Effector CD4-positive, alpha-beta T cell (primary cell): Measurements from ENCODE around the gene ZNF428.
"Not testable (repeated sequence)": the region's sequence is repeated elsewhere in the genome, so short reads cannot be mapped to it uniquely, and the experiment has no call there.

Experiments used
- DNase-seq: peaks from one replicate; pipeline ENCODE4 v3.0.0-alpha.2; 2020
- total RNA-seq: gene quantifications from one replicate; lab custom pipeline; 2026; lab: John Stamatoyannopoulos, UW

ZNF428 gene, protein sequence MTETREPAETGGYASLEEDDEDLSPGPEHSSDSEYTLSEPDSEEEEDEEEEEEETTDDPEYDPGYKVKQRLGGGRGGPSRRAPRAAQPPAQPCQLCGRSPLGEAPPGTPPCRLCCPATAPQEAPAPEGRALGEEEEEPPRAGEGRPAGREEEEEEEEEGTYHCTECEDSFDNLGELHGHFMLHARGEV
- 17.6 reads per million, percentile 44 among the genes with 10 or more reads in this experiment for total RNA-seq

DNA sequence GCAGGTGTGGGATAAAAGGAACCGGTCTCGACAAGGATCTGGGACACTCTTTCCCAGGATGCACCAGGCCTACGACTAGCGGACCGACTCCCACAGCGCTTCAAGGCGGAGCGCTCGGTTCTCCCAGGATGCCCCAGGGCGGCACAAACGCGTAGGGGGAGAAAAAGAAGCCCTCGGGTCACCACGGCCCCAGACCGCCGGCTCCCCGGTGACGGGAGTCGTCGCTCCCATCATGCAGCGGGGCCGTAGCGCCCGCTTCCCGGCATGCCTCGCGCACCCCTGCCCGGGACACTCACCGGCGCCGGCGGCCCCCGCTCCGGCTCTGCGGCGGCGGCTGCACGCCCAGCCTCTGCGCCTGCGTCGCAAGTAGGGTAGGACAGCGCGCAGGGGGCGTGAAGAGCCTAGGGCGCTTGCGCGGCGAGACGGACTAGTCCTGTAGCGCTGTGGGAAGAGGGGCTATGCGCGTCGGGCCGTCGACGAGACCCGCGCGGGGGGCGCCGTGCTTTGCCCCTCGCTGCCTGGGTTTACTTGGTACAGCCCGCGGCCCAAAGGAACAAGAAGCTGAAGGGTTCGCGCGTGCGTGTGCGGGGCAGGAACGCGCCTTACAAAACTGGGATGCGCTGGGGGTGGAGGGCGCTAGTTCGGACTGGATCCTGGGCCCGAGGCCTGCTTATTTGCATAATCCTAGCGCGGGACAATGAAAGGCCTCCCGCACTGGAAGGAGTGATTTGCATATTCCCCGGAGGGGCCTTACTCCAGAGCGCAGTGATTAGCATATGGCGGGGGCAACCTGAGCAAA lies at the start of gene ZNF428:
Gene ZNF428 (minus strand): TSS at position 368 of the 799 bp plus-strand sequence. CDS start 5,325 bp downstream, outside the sequence.
- peak; percentile 78 for DNase-seq

DNA sequence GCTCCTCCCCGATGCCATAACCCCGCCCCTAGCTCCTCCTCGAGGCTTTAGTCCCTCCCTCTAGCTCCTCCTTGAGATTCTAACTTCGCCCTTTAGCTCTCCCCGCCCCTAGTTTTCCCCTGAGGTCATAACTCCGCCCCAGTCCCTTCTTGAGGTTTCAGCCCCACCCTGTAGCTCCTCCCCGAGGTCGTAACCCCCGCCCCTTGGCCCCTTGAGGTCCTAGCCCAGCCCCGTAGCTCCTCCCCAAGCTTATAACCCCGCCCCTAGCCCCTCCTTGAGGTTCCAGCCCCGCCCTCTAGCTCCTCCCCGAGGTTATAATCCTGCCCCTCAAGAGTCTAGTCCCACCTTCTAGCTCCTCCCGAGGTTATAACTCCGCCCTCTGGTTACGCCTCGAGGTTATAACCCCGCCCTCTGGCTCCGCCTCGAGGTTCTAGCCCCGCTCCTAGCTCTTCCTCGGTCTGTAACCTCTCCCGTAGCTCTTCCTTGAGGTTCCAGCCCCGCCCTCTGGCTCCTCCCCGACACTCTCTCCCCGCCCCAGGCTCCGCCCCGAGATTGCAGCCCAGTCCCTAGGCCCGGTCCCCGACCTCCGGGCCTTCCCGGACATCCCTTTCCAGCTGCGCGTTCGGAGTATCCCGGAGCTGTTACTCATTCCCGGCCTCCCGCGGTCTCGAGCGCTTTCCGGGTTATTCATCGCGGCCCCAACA lies 49.1 kb upstream of the ZNF428 start:
- peak; percentile 92 for DNase-seq

DNA sequence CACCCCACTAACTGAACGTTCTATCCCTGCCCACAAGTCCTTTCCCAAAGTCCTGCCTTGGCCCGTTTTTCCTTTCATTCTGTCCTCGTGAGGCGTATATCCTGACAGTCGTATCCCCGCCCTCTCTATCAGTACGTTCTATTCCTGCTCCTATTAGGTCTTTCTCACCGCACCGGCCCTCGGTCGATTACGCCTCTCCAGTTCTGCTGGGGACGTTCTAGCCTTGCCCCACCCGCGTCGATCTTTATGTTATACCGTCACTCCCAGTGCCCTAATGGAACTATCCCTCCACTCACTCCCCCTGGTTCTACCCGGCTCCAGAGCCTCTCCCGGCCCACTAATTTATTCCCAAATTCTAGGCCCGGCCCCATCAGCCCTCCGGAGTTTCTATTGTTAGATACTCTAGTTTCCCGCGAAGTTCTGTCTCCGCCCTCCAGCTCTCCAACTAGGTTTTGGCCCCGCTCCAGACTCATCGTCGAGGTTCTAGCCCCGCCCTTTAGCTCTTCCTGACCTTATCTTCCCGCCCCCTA lies 48.5 kb upstream of the ZNF428 start:
- DNase-seq, result no peak

DNA sequence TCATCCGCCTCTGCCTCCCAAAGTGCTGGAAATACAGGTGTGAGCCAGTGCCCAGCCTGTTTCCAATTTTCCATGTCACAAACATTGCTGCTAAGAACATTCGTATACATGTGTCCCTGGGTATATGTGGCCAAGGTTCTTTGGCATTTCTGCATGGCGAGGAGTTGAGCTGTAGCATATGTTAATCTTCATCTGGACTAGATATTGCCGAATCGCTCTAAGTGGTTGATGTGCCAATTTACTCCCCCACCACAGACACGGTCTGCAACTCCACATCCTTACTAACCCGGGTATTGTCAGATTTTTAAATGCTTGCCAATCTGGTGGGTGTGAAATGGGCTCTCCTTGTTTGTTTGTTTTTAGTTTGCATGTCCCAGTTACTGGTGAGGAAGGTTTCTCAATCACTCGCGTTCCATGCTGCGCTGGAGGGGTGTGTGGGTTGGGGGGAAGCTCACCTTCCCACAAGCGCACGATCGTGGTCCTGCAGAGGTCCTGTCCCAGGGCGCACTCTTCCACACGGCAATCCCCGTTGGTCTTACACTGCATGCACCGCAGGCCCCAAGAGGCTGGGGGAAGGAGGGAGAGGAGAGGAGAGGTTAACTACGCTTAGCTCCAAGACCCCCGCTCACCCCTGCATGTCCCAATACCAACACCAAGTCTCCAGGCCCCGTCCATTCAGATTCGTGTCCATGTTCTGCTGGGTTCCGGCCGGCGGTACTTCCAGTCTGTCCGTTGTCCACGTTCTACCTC lies 47.9 kb upstream of the ZNF428 start:
- no peak for DNase-seq

DNA sequence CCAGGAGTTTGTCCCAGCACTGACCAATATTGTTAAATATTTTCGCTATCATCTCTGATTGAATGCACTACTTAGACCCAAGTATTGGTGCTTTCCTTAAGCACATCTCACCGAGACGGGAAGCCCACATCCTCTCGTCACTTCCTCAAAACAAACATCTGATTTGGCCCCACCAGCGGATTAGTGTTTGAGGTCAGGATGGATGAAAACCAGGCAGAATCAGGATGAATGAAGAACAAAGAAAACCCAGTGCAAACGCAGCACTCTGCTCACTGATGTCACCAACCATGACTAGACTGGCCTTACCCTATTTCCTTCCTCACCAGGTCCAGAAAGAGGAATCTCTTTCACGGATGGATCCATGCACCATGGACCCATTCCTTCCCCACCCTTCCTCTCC lies 44.6 kb upstream of the ZNF428 start:
- peak; percentile 32 for DNase-seq

DNA sequence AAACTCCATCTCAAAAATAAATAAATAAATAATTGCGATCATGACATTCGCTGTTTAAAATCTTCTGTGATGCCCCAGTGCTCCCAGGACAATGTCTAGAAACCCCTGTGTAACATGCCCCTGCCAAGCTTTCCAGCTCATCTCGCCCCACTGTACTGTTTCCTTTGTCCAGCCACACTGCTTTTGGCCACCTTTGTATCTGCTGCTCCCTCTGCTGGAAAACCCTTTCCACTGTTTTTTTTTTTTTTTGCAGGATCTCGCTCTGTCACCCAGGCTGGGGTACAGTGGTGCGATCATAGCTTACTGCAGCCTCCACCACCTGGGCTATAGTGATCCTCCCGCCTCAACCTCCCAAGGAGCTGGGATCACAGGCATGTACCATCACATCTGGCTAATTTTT lies 43.1 kb upstream of the ZNF428 start:
- no peak for DNase-seq

DNA sequence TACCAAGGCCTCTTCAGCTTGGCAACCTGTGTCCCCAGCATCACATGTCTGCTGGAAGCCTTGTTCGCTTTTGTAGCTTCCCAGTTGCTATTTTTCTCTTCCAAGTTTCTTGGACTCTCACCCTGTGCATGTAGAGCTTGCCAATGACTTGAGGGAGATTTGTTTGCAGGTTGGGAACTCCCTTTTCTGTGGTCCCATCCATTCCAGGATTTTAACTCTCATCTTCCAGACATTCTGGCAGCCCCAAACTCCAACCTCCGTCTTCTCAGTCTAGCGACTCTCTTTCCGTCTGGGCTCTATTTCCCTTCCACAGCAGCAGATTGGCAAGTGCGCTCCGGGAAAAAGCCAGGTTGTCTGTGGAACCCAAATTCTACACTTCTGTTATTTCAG lies 41.5 kb upstream of the ZNF428 start:
- no peak for DNase-seq

DNA sequence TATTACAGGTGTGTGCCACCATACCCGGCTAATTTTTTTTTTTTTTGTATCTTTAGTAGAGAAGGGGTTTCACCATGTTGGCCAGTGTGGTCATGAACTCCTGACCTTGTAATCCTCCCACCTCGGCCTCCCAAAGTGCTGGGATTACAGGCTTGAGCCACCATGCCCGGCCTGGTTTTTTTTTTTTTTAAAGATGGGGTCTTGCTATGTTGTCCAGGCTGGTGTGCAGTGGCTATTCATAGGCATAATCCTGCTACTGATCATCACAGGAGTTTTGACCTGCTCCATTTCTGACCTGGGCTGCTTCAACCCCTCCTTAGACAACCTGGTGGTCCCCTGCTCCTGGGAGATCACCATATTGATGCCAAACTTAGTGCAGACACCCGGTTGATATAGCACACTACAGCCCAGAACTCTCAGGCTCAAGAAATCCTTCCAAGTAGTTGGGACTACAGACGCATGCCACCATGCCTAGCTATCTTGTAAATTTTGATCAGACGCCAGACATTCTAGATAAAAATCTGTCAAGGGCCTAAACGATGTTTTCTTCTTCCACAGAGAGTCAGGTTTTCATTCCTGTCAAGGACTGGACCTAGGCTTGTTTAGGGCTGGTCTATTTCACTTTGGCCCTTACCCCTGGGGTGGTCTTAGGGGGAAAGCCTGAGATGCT lies 41.0 kb upstream of the ZNF428 start:
- DNase-seq, result no peak

DNA sequence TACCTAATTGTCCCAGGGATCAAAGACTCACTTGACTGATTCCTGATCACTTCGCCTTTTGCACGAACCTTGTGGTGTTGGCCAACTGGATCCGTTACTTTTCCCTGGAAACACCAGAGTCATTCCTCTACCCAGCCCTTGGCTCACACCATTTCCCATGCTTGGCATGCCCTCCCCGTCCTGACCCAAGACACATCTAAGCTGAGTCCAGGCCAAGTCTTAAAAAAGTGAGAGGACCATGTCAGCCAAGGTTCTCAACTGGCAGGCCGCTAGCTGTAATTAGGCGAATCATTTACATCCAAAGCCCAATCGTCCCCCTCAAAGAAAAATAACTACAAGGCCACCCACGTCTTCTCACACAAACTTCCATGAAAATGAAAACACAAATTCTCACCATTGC lies 39.1 kb upstream of the ZNF428 start:
- no peak for DNase-seq

DNA sequence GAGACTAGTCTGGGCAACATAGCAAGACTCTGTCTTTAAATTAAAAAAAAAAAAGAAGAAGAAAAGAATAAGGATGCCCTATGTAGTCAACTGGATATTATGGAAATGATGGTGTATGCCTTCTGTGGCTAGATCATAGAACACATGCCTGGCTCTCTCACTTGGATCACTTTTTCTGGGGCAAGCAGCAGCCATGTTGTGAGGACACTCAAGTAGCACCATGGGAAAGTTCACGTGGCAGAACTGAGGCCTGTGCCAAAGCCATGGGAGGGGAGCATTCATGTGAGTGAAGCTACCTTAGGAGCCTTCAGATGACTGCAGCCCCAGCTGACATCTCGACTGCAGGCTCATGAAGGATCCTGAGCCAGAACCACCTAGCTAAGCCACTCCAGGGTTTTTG lies 38.6 kb upstream of the ZNF428 start:
- no peak for DNase-seq

DNA sequence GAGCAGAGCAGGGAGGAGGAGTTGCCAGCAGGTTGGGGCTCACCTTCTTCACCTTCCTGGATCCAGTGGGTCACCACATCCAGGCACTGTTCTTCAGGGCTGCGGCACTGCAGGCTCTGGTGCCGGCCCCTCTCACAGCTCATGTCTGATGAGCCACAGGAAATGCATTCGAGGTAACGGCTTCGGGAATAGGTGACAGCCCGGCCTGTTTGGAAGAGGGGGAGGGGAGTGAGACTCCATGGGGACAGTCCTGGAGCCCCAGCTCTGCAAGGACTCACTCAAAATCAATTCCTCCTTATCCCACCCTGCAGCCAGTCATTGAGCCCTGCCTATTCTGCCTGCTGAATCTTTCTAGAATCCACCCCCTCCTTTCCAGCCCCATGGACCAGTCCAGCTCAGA lies 37.0 kb upstream of the ZNF428 start:
- no peak for DNase-seq

DNA sequence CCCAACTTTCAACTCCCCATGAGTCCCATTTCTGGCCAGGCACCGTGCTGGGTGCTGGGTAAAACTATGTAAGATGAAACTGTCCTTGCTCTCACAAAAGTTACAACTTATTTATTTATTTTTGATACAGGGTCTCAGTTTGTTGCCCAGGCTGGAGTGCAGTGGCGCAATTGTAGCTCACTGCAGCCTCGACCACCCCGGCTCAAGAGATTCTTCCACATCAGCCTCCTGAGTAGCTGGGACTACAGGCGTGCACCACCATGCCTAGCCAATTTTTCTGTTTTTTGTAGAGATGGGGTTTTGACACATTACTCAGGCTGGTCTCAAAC lies 33.1 kb upstream of the ZNF428 start:
- no peak for DNase-seq

DNA sequence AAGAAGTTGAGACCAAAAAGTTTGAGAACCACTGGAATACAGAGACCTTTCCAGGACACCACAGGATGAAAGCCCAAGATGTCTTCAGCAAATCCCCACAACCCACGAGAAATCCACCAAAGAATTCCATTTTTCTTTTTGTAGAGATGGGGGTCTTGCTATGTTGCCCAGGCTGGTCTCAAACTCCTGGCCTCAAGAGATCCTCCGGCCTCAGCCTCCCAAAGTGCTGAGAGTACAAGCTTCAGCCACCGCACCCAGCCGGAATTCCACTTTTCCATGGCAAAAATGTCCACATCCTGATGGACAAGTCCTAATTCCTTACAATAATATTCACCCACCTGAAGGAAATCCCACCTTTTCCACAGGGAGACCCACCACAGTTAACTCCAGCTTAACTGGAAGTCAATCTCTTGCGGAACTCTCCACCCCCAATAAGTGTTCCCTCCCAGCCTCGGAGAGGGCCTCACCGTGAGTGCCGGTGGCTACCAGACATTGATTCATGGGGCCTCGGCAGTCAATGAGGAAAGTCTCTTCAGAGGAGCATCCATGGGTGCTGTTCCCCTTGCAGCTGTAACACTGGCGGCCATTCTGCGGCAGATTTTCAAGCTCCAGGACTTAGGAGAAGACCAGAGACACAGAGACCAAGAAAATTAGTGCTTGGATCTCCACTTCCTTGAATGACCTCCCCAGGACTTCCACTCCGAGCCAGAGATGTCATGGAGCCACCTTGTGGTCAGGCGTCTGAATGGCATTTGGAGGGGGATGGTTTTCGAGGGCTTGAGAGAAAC lies 32.5 kb upstream of the ZNF428 start:
- DNase-seq, result no peak

DNA sequence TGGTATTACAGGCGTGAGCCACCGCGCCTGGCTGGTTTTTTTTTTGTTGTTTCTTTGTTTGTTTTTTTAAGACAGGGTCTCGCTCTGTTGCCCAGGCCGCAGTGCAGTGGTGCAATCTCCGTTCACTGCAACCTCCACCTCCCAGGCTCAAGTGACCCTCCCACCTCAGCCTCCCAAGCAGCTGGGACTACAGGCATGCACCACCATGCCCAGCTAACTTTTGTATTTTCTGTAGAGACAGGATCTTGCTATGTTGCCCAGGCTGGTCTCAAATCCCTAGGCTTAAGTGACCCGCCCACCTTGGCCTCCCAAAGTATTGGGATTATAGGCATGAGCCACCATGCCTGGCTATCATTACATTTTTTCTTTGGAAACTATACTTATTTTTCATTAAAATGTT lies 30.8 kb upstream of the ZNF428 start:
- DNase-seq, result not testable (repeated sequence)

DNA sequence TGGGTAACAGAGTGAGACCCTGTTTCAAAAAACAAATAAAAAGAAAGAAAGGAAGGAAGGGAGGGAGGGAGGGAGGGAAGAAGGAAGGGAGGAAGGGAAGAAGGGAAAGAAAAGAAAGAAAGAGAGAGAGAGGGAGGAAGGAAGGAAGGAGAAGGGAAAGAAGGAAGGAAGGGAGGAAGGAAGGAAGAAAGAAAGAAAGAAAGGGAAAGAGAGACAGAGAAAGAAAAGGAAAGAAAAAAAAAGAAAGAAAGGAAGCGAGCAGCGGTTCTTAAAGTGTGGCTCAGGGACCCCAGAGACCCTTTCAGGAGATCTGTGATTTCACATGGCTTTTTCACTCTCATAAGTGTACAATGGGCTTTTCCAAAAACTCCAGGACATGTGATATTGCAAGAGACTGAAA lies 30.1 kb upstream of the ZNF428 start:
- DNase-seq, result no peak

DNA sequence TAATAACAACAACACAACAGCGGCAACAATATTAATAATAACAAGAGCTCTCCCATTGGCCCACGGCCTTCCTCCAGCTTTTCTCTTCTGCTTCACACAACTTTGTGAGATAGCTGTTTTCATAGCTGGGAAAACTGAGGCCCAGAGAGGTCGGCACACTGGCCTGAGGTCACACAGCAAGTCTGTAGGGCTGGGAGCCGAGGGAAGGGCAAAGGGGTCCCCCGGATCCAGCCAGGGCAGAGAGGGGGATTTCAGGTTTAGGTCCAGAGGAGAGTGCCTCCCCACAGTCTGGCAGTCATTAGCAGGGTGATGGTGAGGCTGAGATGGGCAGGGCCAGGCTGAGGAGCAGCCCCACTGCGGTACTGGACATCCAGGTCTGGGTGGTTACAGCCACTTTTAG lies 29.2 kb upstream of the ZNF428 start:
- DNase-seq, result no peak

DNA sequence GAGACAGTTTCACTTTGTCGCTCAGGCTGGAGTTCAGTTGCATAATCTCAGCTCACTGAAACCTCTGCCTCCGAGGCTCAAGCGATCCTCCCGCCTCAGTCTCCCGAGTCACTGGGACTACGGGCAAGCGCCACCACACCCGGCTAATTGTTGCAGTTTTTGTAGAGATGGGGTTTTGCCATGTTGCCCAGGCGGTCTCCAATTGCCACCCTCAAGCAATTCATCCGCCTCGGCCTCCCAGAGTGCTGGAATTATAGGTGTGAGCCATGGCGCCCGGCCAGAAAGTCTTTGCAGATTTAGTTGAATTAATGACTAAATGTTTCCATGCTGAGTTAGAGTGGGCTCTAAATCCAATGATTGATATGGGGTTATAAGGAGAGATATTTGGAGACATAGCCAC lies 24.8 kb upstream of the ZNF428 start:
- DNase-seq, result no peak

DNA sequence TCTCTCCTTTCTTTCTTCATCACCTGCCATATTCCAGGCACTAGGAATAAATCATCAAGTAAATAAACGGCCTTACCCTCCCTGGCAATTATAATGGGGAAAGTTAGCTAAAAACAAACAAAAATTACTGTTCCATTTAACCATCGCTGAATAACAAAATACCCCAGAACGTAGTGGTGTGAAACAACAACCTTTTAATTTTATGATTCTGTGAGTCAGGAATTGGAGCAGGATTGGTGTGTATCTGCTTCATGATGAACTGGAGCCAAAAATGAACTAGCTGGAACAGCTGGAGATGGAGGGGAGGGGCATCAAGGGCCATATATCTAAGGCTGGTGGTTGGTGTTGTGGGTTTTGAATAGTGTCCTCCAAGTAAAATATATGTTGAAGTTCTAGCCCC lies 23.9 kb upstream of the ZNF428 start:
- DNase-seq, result no peak

DNA sequence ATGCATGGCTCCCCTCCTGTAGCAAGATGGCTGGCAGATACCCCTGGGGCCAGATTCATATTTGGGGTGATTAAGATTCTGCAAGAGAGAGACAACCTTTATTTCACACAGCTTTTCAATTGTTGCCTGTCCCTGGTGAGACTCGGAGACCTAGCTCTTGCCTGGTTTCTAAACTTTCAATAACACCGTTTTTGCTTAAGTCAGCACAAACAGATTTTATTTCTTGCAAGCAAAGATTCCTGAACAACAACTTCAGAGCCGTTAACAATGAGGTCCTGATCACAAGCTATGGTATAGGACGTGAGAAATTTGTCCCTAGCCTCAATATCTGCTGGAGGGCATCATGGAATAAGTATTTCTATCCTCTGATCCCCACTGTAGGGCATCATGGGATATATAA lies 23.1 kb upstream of the ZNF428 start:
- no peak for DNase-seq

DNA sequence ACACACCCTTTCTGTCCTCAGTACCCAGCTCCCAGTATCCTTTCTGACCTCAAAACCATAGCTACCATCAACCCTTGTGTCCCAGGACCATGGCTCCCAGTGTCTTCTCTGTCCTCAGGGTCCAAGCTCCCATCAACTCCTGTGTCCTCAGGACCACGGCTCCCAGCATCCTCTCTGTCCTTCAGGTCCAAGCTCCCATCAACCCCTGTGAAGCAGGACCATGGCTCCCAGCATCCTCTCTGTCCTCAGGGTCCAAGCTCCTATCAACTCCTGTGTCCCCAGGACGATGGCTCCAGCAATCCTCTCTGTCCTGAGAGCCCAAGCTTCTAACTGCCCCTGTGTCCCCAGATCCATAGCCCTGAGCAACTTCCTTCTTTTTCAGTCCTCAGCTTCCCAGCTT lies 21.9 kb upstream of the ZNF428 start:
- DNase-seq, result no peak

DNA sequence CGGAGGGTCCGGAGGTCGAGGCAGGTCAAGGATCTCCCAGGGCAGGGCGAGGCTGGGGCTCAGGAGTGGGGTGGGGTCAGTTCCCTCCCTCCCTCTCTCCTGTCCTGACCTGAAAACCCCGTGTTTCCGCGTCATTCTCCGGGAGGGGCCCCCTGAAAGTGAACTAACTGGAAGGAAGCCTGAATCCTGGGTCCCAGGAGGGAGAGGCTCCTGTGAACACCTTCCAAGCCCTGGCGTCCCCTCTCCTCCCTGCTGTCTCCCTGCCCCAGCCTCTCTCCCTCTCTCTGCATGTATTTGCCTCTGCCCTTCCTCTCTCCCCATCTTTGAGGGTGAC lies 21.0 kb upstream of the ZNF428 start:
- DNase-seq, result no peak
